ENCODE results near the gene PRKAG2. TPM values are rescaled to one million over a fixed set of nuclear protein-coding genes. Genes with fewer than 3 reads are reported as not detected.

Gene PRKAG2
- total and polyA plus RNA-seq, 4 donors: 3.6 to 25.1 (median 16.8) TPM

GRCh38 chr7:151806952-151807775, 69.8 kb downstream of the PRKAG2 start:
- Histone ChIP-seq H3K4me1 (ENCODE audit: control insufficient read depth in 4 of 4, insufficient read depth in 4 of 4, low read length in 3 of 4) (peaks cover 11 to 55% (median 27%) of the 10 kb centered on the region in 4 donors), H3K27ac (ENCODE audit: low read depth in 1 of 2, low read length in 2 of 2) (peak overlapping the region; percentile 48 to 63), H3K9ac (ENCODE audit: low read depth in 1 of 2, low read length in 2 of 2) (no peak overlapping the region), H3K4me3 (ENCODE audit: low read depth in 1 of 3, low read length in 3 of 3) (no peak overlapping the region), H3K36me3 (ENCODE audit: control insufficient read depth in 4 of 4, insufficient read depth in 3 of 4, low read depth in 1 of 4, low read length in 3 of 4) (no peaks in the 10 kb centered on the region), H3K27me3 (ENCODE audit: control insufficient read depth in 4 of 4, insufficient read depth in 4 of 4, low read length in 3 of 4) (no peaks in the 10 kb centered on the region), H3K9me3 (ENCODE audit: control insufficient read depth in 4 of 4, low read length in 3 of 4) (no peaks in the 10 kb centered on the region)
- no peak for TF ChIP-seq SP1 (IDR thresholded peaks at IDR 0.05)
- TF ChIP-seq NR2F2 (IDR thresholded peaks at IDR 0.05): no peak
- no peak for TF ChIP-seq RXRA (IDR thresholded peaks at IDR 0.05)
- no peak for TF ChIP-seq YY1 (IDR thresholded peaks at IDR 0.05)
- TF ChIP-seq, protein P1, sequence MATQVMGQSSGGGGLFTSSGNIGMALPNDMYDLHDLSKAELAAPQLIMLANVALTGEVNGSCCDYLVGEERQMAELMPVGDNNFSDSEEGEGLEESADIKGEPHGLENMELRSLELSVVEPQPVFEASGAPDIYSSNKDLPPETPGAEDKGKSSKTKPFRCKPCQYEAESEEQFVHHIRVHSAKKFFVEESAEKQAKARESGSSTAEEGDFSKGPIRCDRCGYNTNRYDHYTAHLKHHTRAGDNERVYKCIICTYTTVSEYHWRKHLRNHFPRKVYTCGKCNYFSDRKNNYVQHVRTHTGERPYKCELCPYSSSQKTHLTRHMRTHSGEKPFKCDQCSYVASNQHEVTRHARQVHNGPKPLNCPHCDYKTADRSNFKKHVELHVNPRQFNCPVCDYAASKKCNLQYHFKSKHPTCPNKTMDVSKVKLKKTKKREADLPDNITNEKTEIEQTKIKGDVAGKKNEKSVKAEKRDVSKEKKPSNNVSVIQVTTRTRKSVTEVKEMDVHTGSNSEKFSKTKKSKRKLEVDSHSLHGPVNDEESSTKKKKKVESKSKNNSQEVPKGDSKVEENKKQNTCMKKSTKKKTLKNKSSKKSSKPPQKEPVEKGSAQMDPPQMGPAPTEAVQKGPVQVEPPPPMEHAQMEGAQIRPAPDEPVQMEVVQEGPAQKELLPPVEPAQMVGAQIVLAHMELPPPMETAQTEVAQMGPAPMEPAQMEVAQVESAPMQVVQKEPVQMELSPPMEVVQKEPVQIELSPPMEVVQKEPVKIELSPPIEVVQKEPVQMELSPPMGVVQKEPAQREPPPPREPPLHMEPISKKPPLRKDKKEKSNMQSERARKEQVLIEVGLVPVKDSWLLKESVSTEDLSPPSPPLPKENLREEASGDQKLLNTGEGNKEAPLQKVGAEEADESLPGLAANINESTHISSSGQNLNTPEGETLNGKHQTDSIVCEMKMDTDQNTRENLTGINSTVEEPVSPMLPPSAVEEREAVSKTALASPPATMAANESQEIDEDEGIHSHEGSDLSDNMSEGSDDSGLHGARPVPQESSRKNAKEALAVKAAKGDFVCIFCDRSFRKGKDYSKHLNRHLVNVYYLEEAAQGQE (IDR thresholded peaks at IDR 0.05): no peak
- TF ChIP-seq GABPA (IDR thresholded peaks at IDR 0.05 in 1 of 2, conservative IDR thresholded peaks at IDR 0.05 in 1 of 2): no peak
- no peak for TF ChIP-seq FOXA1 (IDR thresholded peaks at IDR 0.05)
- no peak for TF ChIP-seq JUND (IDR thresholded peaks at IDR 0.05)
- no peak for TF ChIP-seq HNF4G (IDR thresholded peaks at IDR 0.05)
- no peak for TF ChIP-seq RAD21 (IDR thresholded peaks at IDR 0.05)
- TF ChIP-seq TAF1 (conservative IDR thresholded peaks at IDR 0.05): no peak
- no peak for TF ChIP-seq EGR1 (IDR thresholded peaks at IDR 0.05; ENCODE audit: low read depth in 2 of 2)
- TF ChIP-seq, protein P2, sequence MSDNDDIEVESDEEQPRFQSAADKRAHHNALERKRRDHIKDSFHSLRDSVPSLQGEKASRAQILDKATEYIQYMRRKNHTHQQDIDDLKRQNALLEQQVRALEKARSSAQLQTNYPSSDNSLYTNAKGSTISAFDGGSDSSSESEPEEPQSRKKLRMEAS (IDR thresholded peaks at IDR 0.05): no peak
- TF ChIP-seq, protein P3, sequence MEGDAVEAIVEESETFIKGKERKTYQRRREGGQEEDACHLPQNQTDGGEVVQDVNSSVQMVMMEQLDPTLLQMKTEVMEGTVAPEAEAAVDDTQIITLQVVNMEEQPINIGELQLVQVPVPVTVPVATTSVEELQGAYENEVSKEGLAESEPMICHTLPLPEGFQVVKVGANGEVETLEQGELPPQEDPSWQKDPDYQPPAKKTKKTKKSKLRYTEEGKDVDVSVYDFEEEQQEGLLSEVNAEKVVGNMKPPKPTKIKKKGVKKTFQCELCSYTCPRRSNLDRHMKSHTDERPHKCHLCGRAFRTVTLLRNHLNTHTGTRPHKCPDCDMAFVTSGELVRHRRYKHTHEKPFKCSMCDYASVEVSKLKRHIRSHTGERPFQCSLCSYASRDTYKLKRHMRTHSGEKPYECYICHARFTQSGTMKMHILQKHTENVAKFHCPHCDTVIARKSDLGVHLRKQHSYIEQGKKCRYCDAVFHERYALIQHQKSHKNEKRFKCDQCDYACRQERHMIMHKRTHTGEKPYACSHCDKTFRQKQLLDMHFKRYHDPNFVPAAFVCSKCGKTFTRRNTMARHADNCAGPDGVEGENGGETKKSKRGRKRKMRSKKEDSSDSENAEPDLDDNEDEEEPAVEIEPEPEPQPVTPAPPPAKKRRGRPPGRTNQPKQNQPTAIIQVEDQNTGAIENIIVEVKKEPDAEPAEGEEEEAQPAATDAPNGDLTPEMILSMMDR (IDR thresholded peaks at IDR 0.05; ENCODE audit: low read depth, low read length, missing input control): no peak
- no peak for TF ChIP-seq ATF3 (IDR thresholded peaks at IDR 0.05)
- no peak for TF ChIP-seq ZBTB33 (IDR thresholded peaks at IDR 0.05)
- no peak for TF ChIP-seq FOXA2 (IDR thresholded peaks at IDR 0.05)
- TF ChIP-seq HNF4A (conservative IDR thresholded peaks at IDR 0.05): no peak
- no peak for DNase-seq (ENCODE audit: low spot score)
- WGBS: 94% methylated on average over 19 of the region's 19 CpGs
